Prostate gland (tissue), 2 donors: ENCODE data around the gene PAM16.

Source experiments
- POLR2A ChIP-seq: fragments of 450-650 bp; IDR thresholded peaks from one replicate; pipeline ENCODE4 v1.6.1; 2016; ENCODE audit warnings: antibody characterized with exemption, mild to moderate bottlenecking
- POLR2AphosphoS5 ChIP-seq: sonication (generic); formaldehyde crosslinking; IDR thresholded peaks from one replicate; pipeline ENCODE4 v1.6.1; 2017; ENCODE audit warnings: antibody characterized with exemption
- TF ChIP-seq, protein P1 (sequence below), 4 experiments: fragments of 200-600 bp in 2 of 4; fragments of 450-650 bp in 2 of 4; sonication (generic) in 2 of 4; IDR thresholded peaks; 1 replicate in 3 of 4; 2 replicates in 1 of 4; pipeline ENCODE4 v1.5.1; 2016 to 2019; ENCODE audit warnings: antibody characterized with exemption in 4 of 4, mild to moderate bottlenecking in 2 of 4, moderate library complexity in 2 of 4

DNA sequence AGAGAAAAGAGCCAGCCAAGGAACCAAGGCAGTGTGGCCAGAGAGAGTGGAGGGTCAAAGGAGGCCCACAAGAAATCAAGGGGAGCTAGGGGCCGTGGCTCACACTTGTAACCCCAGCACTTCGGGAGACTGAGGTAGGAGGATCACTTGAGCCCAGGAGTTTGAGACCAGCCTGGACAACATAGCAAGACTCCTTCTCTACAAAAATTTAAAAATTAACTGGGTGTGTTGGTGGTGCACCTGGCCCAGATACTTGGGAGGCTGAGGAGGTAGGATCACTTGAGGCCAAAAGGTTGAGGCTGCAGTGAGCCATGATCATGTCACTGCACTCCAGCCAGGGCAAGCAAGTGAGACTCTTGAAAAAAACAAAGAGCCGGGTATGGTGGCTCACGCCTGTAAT, 59.4 kb downstream of the PAM16 start:
- TF ChIP-seq, protein P1, sequence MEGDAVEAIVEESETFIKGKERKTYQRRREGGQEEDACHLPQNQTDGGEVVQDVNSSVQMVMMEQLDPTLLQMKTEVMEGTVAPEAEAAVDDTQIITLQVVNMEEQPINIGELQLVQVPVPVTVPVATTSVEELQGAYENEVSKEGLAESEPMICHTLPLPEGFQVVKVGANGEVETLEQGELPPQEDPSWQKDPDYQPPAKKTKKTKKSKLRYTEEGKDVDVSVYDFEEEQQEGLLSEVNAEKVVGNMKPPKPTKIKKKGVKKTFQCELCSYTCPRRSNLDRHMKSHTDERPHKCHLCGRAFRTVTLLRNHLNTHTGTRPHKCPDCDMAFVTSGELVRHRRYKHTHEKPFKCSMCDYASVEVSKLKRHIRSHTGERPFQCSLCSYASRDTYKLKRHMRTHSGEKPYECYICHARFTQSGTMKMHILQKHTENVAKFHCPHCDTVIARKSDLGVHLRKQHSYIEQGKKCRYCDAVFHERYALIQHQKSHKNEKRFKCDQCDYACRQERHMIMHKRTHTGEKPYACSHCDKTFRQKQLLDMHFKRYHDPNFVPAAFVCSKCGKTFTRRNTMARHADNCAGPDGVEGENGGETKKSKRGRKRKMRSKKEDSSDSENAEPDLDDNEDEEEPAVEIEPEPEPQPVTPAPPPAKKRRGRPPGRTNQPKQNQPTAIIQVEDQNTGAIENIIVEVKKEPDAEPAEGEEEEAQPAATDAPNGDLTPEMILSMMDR (IDR thresholded peaks at IDR 0.05), result no peak
- TF ChIP-seq POLR2A, result no peak
- TF ChIP-seq POLR2AphosphoS5, result no peak
